Fibroblast of lung (primary cell): ENCODE data around the gene PCMTD2. TPM values are rescaled to one million over a fixed set of nuclear protein-coding genes. Genes with fewer than 3 reads are reported as not detected.

Experiments used
- DNase-seq, 2 donors: peaks; one replicate each; pipeline versions ENCODE4 v3.0.0 to v3.0.0-alpha.2; 2010; ENCODE audit warnings: low read depth in 2 of 2
- H2AFZ ChIP-seq: 2 replicates; pipeline ENCODE4 v1.5.1; 2012; ENCODE audit warnings: low read length, control low read depth, inconsistent platforms
- H3K27ac ChIP-seq: 2 replicates; pipeline ENCODE4 v1.5.1; 2011; ENCODE audit warnings: low read length, control low read depth; ENCODE audit not compliant: insufficient read depth
- H3K27me3 ChIP-seq: 2 replicates; pipeline ENCODE4 v1.5.1; 2011; ENCODE audit warnings: mild to moderate bottlenecking, low read length; ENCODE audit not compliant: control insufficient read depth, insufficient read depth
- H3K36me3 ChIP-seq: 2 replicates; pipeline ENCODE4 v1.5.1; 2011; ENCODE audit warnings: low read length; ENCODE audit not compliant: control insufficient read depth, insufficient read depth
- H3K4me1 ChIP-seq: 2 replicates; pipeline ENCODE4 v1.5.1; 2011; ENCODE audit warnings: low read length; ENCODE audit not compliant: control insufficient read depth, insufficient read depth; ENCODE audit errors: extremely low read depth
- H3K4me2 ChIP-seq: 2 replicates; pipeline ENCODE4 v1.5.1; 2011; ENCODE audit warnings: low read length, control low read depth; ENCODE audit not compliant: insufficient read depth; ENCODE audit errors: extremely low read depth
- H3K4me3 ChIP-seq, 4 experiments: fragments of 200-600 bp in 1 of 4; sonication (generic) in 1 of 4; replicated peaks in 1 of 4; 2 replicates each; pipeline ENCODE4 v1.5.1; 2011 to 2016; ENCODE audit warnings: low read length in 4 of 4, low read depth in 3 of 4, mild to moderate bottlenecking in 3 of 4, control low read depth in 2 of 4, inconsistent platforms in 1 of 4, mixed read lengths in 1 of 4; ENCODE audit not compliant: insufficient read depth in 1 of 4; ENCODE audit errors: control extremely low read depth in 1 of 4
- H3K79me2 ChIP-seq: 2 replicates; pipeline ENCODE4 v1.5.1; 2012; ENCODE audit warnings: mild to moderate bottlenecking, low read length, inconsistent platforms; ENCODE audit not compliant: control insufficient read depth, insufficient read depth
- H3K9ac ChIP-seq: 2 replicates; pipeline ENCODE4 v1.5.1; 2011; ENCODE audit warnings: mild to moderate bottlenecking, low read length, control low read depth; ENCODE audit not compliant: insufficient read depth
- H3K9me3 ChIP-seq: 2 replicates; pipeline ENCODE4 v1.5.1; 2012; ENCODE audit warnings: low read depth, low read length; ENCODE audit not compliant: control insufficient read depth, insufficient read depth
- H4K20me1 ChIP-seq: 2 replicates; pipeline ENCODE4 v1.5.1; 2011; ENCODE audit warnings: low read length; ENCODE audit not compliant: control insufficient read depth, insufficient read depth; ENCODE audit errors: extremely low read depth
- CTCF ChIP-seq, 2 donors: IDR thresholded peaks in 1 of 2; conservative IDR thresholded peaks in 1 of 2; 1 replicate in 1 of 2; 2 replicates in 1 of 2; pipeline ENCODE4 v1.5.1; 2011 to 2012; ENCODE audit warnings: low read length in 2 of 2, control low read depth in 1 of 2, inconsistent platforms in 1 of 2, low read depth in 1 of 2, mild to moderate bottlenecking in 1 of 2
- EZH2 ChIP-seq: IDR thresholded peaks from 2 replicates; pipeline ENCODE4 v1.5.1; 2012; ENCODE audit warnings: low read length, control low read depth, mild to moderate bottlenecking; ENCODE audit errors: missing control alignments
- polyA plus RNA-seq, 2 donors: library from polyadenylated mRNA; depleted of rRNA in 1 of 2; stranded (reverse) in 1 of 2; unstranded in 1 of 2; fragments of >200 nt; gene quantifications; 2 replicates each; pipeline ENCODE4 v1.2.1, GENCODE V29; 2011 to 2012; ENCODE audit warnings: missing spikeins in 1 of 2
- total RNA-seq: library from RNA; depleted of rRNA; stranded (reverse); fragments of >200 nt; gene quantifications from 2 replicates; pipeline ENCODE4 v1.2.1, GENCODE V29; 2014

PCMTD2 gene
- total and polyA plus RNA-seq, 2 donors (not counting 1 experiment from before 2014, with no cell fraction given): 39.5 to 42.9 TPM

- no peak overlapping the region for H3K4me2 ChIP-seq
- H4K20me1 ChIP-seq: no peaks in the 10 kb centered on the region
- TF ChIP-seq CTCF (conservative IDR thresholded peaks at IDR 0.05 in 1 of 2, IDR thresholded peaks at IDR 0.05 in 1 of 2; ENCODE audit: low read depth in 1 of 2, low read length in 2 of 2) (no peak), EZH2 (no peak)
- DNase-seq: no peak
- H2AFZ ChIP-seq: no peak overlapping the region
- no peaks in the 10 kb centered on the region for H3K27me3 ChIP-seq
- H3K79me2 ChIP-seq: no peaks in the 10 kb centered on the region
- peaks cover 3% of the 10 kb centered on the region for H3K4me1 ChIP-seq
- H3K4me3 ChIP-seq: no peak overlapping the region
- no peak overlapping the region for H3K27ac ChIP-seq
- H3K36me3 ChIP-seq: no peaks in the 10 kb centered on the region
- H3K9ac ChIP-seq: no peak overlapping the region
- H3K9me3 ChIP-seq: no peaks in the 10 kb centered on the region
Observed at GRCh38 chr20:64228751-64229506, 26.6 kb upstream of the PCMTD2 start.

GRCh38 chr20:64229507-64230061 lies 26.0 kb upstream of the PCMTD2 start:
- TF ChIP-seq EZH2 (no peak), CTCF (conservative IDR thresholded peaks at IDR 0.05 in 1 of 2, IDR thresholded peaks at IDR 0.05 in 1 of 2; ENCODE audit: low read depth in 1 of 2, low read length in 2 of 2) (no peak)
- H3K27ac ChIP-seq: no peak overlapping the region
- no peak overlapping the region for H3K4me2 ChIP-seq
- no peaks in the 10 kb centered on the region for H3K9me3 ChIP-seq
- H3K79me2 ChIP-seq: no peaks in the 10 kb centered on the region
- no peaks in the 10 kb centered on the region for H4K20me1 ChIP-seq
- no peak overlapping the region for H3K4me3 ChIP-seq
- no peaks in the 10 kb centered on the region for H3K4me1 ChIP-seq
- no peak overlapping the region for H2AFZ ChIP-seq
- no peak overlapping the region for H3K9ac ChIP-seq
- no peak for DNase-seq
- no peaks in the 10 kb centered on the region for H3K36me3 ChIP-seq
- no peaks in the 10 kb centered on the region for H3K27me3 ChIP-seq

GRCh38 chr20:64230461-64231145 lies 24.9 kb upstream of the PCMTD2 start:
- H2AFZ ChIP-seq: no peak overlapping the region
- no peaks in the 10 kb centered on the region for H3K4me1 ChIP-seq
- H3K4me2 ChIP-seq: no peak overlapping the region
- H3K27ac ChIP-seq: no peak overlapping the region
- H3K27me3 ChIP-seq: no peaks in the 10 kb centered on the region
- no peaks in the 10 kb centered on the region for H3K36me3 ChIP-seq
- DNase-seq: no peak
- no peaks in the 10 kb centered on the region for H3K79me2 ChIP-seq
- no peak overlapping the region for H3K4me3 ChIP-seq
- no peaks in the 10 kb centered on the region for H4K20me1 ChIP-seq
- H3K9ac ChIP-seq: no peak overlapping the region
- H3K9me3 ChIP-seq: no peaks in the 10 kb centered on the region
- TF ChIP-seq EZH2 (no peak), CTCF (conservative IDR thresholded peaks at IDR 0.05 in 1 of 2, IDR thresholded peaks at IDR 0.05 in 1 of 2; ENCODE audit: low read depth in 1 of 2, low read length in 2 of 2) (no peak)
